ENCODE data around the gene COL4A2.
A peak's percentile ranks its signal among the peaks of the same experiment; 100 is the strongest.

The COL4A2 gene

DNA sequence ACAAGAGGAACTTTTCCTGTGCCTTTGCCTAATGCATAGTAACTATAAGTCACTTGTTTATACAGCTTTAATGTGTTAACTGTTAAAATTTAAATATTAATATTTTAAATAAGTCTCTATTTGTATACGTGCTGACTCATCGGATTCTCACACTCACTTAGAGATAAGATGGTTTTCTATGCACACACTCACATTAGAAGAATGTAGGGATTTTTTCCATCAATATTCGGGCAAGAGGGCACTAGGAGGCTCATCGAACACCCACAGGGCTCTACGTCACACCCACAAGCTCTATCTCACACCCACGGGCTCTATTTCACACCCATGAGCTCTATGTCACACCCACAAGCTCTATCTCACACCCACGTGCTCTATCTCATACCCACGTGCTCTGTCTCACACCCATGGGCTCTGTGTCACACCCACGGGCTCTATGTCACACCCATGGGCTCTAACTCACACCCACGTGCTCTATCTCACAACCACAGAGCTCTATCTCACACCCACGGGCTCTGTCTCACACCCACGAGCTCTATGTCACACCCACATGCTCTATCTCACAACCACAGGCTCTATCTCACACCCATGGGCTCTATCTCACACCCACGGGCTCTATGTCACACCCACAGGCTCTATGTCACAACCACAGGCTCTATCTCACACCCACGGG is 73.4 kb downstream of the COL4A2 start:
- Histone ChIP-seq H3K9me3 (replicated peaks; ENCODE audit: low read length) (no peaks in the 10 kb centered on the region), H3K4me2 (ENCODE audit: low read length) (no peak overlapping the region), H3K36me3 (ENCODE audit: insufficient read depth, low read length) (peaks cover 8% of the 10 kb centered on the region), H3K4me3 (ENCODE audit: low read length) (no peak overlapping the region), H3K27me3 (ENCODE audit: control insufficient read depth, insufficient read depth, low read length) (no peaks in the 10 kb centered on the region), H3K4me1 (ENCODE audit: control insufficient read depth, insufficient read depth, low read length) (peaks cover 55% of the 10 kb centered on the region), H3K9ac (ENCODE audit: low read depth, low read length) (peak overlapping the region; percentile 70)

DNA sequence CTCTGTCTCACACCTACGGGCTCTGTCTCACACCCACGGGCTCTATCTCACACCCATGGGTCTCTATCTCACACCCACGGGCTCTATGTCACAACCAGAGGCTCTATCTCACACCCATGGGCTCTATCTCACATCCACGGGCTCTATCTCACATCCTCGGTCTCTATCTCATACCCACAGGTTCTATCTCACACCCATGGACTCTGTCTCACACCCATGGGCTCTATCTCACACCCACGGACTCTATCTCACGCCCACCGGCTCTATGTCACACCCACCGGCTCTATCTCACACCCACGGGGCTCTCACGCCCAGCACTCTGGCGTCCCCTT is 73.9 kb downstream of the COL4A2 start:
- Histone ChIP-seq H3K36me3 (ENCODE audit: insufficient read depth, low read length) (peaks cover 8% of the 10 kb centered on the region), H3K9ac (ENCODE audit: low read depth, low read length) (peak overlapping the region; percentile 70), H3K4me3 (ENCODE audit: low read length) (no peak overlapping the region), H3K9me3 (replicated peaks; ENCODE audit: low read length) (no peaks in the 10 kb centered on the region), H3K27me3 (ENCODE audit: control insufficient read depth, insufficient read depth, low read length) (no peaks in the 10 kb centered on the region), H3K4me1 (ENCODE audit: control insufficient read depth, insufficient read depth, low read length) (peaks cover 55% of the 10 kb centered on the region), H3K4me2 (ENCODE audit: low read length) (no peak overlapping the region)

DNA sequence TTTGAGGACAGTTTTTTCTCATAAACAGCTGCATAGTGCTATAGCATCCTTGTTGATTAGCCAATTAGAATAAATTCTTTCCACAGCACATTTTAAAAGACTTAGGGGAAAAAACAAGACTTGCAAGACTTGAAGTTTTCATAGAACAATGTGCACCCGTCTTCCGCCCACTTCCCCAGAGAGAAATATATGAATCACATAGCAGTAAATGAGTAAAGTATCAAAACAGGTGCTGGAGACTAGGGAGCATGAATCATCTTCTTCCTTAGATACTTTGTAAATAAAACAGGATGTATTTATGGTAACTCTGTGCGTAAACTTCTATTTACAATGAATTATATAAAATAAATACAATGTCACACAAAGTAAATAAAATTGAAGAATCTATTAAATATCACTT is 75.1 kb downstream of the COL4A2 start:
- Histone ChIP-seq H3K36me3 (ENCODE audit: insufficient read depth, low read length) (peaks cover 8% of the 10 kb centered on the region), H3K27me3 (ENCODE audit: control insufficient read depth, insufficient read depth, low read length) (no peaks in the 10 kb centered on the region), H3K4me2 (ENCODE audit: low read length) (peak overlapping the region; percentile 62), H3K9me3 (replicated peaks; ENCODE audit: low read length) (no peaks in the 10 kb centered on the region), H3K9ac (ENCODE audit: low read depth, low read length) (peak overlapping the region; percentile 70), H3K4me3 (ENCODE audit: low read length) (peak overlapping the region; percentile 25), H3K4me1 (ENCODE audit: control insufficient read depth, insufficient read depth, low read length) (peaks cover 51% of the 10 kb centered on the region)

DNA sequence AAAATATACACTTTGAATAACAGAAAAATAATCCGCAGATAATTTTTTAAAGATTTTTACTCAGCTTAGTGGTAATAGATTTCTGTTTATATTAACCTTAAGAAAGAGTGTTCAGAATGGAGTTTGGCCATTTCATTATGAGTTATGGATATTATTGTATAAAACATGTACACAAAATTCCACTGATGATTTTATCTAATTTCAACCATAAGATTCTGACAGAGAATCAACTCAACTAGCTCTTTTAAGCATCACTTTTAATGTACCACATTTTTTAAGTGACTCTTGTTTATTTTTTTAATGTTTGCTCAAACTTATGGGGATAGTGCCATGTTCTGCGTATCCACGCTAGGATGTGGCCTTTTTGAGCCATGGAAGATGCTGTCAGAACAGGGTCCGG is 75.7 kb downstream of the COL4A2 start:
- H3K4me3 ChIP-seq (ENCODE audit: low read length), result no peak overlapping the region
- H3K27me3 ChIP-seq (ENCODE audit: control insufficient read depth, insufficient read depth, low read length), result no peaks in the 10 kb centered on the region
- peaks cover 8% of the 10 kb centered on the region for H3K36me3 ChIP-seq (ENCODE audit: insufficient read depth, low read length)
- H3K9me3 ChIP-seq (replicated peaks; ENCODE audit: low read length), result no peaks in the 10 kb centered on the region
- H3K4me1 ChIP-seq (ENCODE audit: control insufficient read depth, insufficient read depth, low read length), result peaks cover 51% of the 10 kb centered on the region
- no peak overlapping the region for H3K4me2 ChIP-seq (ENCODE audit: low read length)
- peak overlapping the region; percentile 51 for H3K9ac ChIP-seq (ENCODE audit: low read depth, low read length)

DNA sequence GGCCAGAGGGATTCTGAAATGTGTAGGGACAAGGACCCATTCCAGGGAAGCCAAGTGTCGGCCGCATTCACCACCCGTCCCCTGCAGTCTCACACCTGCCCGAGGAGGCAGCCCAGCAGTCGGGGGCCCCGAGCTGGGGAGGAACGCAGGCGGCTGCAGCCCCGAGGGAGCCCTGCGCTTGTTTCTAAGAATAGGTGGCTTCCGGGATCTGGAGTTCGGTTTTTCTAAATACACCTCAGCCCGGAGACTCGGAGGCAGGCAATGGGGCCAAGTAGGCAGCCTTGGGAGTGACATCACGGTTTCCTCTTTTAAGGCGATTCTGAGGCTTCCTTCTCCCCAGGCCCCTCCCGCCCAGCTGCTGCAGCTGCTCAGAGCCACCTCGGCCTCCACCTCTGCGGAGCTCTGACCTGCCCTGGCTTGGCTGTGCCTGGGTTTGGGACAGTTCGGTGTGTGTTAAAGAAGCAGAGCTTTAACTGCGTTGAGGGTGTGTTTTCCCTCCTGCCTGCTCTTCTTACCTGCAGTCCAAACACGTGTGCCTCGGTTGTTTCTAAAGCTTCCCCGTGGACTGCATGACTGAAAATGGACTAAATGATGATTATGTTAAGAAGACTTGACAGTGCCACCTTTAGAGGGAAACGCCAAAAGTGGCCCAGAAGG is 80.5 kb downstream of the COL4A2 start:
- peaks cover 50% of the 10 kb centered on the region for H3K4me1 ChIP-seq (ENCODE audit: control insufficient read depth, insufficient read depth, low read length)
- H3K4me2 ChIP-seq (ENCODE audit: low read length), result peak overlapping the region; percentile 78
- peak overlapping the region; percentile 46 for H3K4me3 ChIP-seq (ENCODE audit: low read length)
- peaks cover 3% of the 10 kb centered on the region for H3K9me3 ChIP-seq (replicated peaks; ENCODE audit: low read length)
- no peaks in the 10 kb centered on the region for H3K27me3 ChIP-seq (ENCODE audit: control insufficient read depth, insufficient read depth, low read length)
- H3K9ac ChIP-seq (ENCODE audit: low read depth, low read length), result peak overlapping the region; percentile 85
- H3K36me3 ChIP-seq (ENCODE audit: insufficient read depth, low read length), result peaks cover 14% of the 10 kb centered on the region

DNA sequence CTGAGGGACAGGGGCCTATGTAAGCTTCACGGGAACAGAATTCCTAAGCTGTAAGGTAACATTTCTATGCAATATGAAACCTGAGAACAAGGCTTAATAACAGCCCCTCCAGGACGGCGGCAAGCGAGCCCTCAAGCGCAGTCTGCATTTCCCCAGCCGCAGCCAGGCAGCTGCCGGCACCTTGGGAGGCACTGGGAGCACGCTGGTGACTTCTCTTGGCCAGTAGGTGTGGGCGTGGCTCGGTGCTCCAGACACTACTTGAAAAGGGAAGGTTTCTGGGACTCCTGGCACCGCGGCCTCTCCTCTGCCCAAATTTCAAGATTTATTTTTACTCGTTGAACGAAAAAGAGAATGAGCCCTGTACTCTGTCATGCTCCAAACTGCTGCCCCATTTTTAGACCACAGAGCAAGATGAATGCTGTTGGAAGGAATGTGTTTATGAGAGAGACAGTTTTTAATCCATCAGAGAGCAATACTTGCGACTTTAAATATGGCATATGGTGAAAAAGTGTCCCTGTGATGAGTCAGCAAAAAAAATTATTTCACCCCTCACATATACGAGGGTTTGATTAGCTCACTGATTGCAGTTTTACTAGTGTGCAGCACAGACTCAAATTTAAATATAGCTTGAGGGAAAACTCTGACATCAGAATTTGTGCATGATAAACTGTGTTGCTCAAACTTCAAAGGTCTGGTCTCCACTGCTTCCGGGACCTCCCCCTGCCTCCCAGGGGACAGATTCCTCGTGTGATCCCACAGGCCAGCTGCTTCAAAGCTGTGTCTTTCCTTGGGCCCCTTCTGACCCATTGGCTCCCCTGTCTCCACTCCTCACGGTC is 81.2 kb downstream of the COL4A2 start:
- Histone ChIP-seq H3K36me3 (ENCODE audit: insufficient read depth, low read length) (peaks cover 14% of the 10 kb centered on the region), H3K9ac (ENCODE audit: low read depth, low read length) (peak overlapping the region; percentile 85), H3K9me3 (replicated peaks; ENCODE audit: low read length) (peaks cover 3% of the 10 kb centered on the region), H3K27me3 (ENCODE audit: control insufficient read depth, insufficient read depth, low read length) (no peaks in the 10 kb centered on the region), H3K4me1 (ENCODE audit: control insufficient read depth, insufficient read depth, low read length) (peaks cover 46% of the 10 kb centered on the region), H3K4me3 (ENCODE audit: low read length) (peak overlapping the region; percentile 46), H3K4me2 (ENCODE audit: low read length) (peak overlapping the region; percentile 78)

DNA sequence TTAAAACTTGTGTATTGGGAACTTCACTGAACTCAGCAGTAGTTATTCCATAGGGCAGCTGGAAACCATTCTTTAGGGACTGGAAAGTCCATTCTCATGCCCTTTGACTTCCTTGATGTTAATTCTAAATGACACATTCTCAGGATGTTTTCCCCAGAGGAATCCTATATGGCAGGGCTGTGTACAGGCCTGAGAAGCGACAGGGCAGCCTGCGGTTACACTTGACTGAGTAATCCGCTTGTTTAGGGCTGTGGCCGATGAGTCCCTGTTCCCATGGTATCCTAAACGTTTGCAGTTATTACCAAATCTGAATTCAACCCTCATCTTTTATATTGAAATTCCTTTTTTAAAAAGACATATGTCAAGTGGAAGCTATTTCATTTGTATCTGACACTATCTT is 83.5 kb downstream of the COL4A2 start:
- H3K4me1 ChIP-seq (ENCODE audit: control insufficient read depth, insufficient read depth, low read length), result peaks cover 66% of the 10 kb centered on the region
- H3K27me3 ChIP-seq (ENCODE audit: control insufficient read depth, insufficient read depth, low read length), result no peaks in the 10 kb centered on the region
- H3K36me3 ChIP-seq (ENCODE audit: insufficient read depth, low read length), result peaks cover 11% of the 10 kb centered on the region
- peak overlapping the region; percentile 47 for H3K9ac ChIP-seq (ENCODE audit: low read depth, low read length)
- no peak overlapping the region for H3K4me3 ChIP-seq (ENCODE audit: low read length)
- H3K4me2 ChIP-seq (ENCODE audit: low read length), result no peak overlapping the region
- H3K9me3 ChIP-seq (replicated peaks; ENCODE audit: low read length), result peaks cover 3% of the 10 kb centered on the region

DNA sequence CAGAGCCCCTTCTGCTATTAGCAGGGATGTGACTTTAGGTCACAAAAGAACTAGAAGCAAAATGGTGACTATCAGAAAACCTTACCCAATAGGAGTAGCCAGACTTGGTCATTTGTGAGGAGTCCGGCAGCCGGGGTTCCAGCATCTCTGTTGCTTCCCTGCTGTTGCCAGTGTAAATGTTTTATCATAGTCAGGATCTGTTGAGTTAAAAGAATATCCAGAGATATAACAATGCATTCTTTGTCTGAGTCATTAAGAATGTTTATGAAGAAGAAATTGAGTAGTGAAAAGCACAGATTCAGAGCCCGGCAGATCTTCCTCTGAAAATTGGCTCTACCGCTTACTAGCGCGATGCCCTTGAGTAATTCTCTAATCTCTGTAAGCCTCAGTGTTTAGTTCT is 84.2 kb downstream of the COL4A2 start:
- Histone ChIP-seq H3K36me3 (ENCODE audit: insufficient read depth, low read length) (peaks cover 11% of the 10 kb centered on the region), H3K9ac (ENCODE audit: low read depth, low read length) (peak overlapping the region; percentile 47), H3K4me1 (ENCODE audit: control insufficient read depth, insufficient read depth, low read length) (peaks cover 73% of the 10 kb centered on the region), H3K9me3 (replicated peaks; ENCODE audit: low read length) (peaks cover 3% of the 10 kb centered on the region), H3K27me3 (ENCODE audit: control insufficient read depth, insufficient read depth, low read length) (no peaks in the 10 kb centered on the region), H3K4me2 (ENCODE audit: low read length) (no peak overlapping the region), H3K4me3 (ENCODE audit: low read length) (no peak overlapping the region)

DNA sequence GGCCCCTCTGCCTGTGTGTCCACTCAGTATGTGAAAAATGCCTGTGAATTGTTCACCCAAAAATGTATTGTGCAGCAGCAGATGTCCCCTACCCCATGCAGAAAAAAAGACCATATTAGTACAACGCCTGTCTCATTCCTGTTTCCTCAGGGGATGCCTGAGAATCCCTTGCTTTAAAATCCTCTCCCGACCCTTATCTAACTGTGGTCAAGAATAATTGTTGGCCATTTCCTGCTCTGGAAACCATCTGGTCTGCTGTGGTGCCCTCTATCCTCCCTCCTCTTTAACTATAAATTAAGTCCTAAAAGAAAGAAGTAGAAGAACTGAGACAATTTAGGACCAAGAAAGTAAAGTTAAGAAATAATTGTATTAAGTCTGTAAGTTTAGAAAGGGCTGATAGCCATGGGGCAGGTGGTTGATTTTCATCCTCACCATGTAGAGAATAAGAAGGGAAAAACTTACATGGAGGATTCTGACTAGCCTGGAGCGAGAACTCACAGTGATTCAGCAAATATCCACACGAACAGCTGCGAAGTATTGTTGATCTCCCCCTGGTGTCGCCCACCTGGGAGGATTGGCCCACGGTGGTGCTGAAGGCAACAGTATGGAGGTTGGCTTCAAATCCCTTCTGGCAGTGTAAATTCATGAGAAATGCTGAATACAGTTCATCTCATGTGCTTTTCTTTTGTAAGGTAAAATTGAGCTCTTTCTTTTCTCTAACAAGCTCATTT is 85.6 kb downstream of the COL4A2 start:
- no peak overlapping the region for H3K9ac ChIP-seq (ENCODE audit: low read depth, low read length)

DNA sequence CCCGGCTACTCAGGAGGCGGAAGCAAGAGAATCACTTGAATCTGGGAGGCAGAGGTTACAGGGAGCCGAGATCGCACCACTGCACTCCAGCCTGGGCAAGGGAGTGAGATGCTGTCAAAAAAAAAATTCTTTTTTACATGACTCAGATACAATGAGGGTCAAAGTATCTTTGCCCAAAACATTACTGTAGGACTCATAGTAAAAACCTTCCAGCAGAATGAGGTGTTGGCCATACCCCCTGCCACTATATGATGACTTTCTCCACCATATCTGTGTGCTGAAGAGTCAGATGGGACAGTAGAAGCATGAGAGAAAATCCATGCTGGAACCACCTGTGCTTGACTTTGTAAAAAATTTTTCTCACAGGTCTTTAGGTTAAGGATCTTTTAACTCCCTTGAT is 86.7 kb downstream of the COL4A2 start:
- Histone ChIP-seq H3K4me3 (ENCODE audit: low read length) (no peak overlapping the region), H3K4me1 (ENCODE audit: control insufficient read depth, insufficient read depth, low read length) (peaks cover 78% of the 10 kb centered on the region), H3K27me3 (ENCODE audit: control insufficient read depth, insufficient read depth, low read length) (no peaks in the 10 kb centered on the region), H3K36me3 (ENCODE audit: insufficient read depth, low read length) (peaks cover 11% of the 10 kb centered on the region), H3K9me3 (replicated peaks; ENCODE audit: low read length) (peaks cover 3% of the 10 kb centered on the region), H3K9ac (ENCODE audit: low read depth, low read length) (no peak overlapping the region), H3K4me2 (ENCODE audit: low read length) (no peak overlapping the region)

More for the DNA sequence above, 85.6 kb downstream of the COL4A2 start:
- Histone ChIP-seq H3K4me1 (ENCODE audit: control insufficient read depth, insufficient read depth, low read length) (peaks cover 78% of the 10 kb centered on the region), H3K4me2 (ENCODE audit: low read length) (no peak overlapping the region), H3K36me3 (ENCODE audit: insufficient read depth, low read length) (peaks cover 11% of the 10 kb centered on the region), H3K27me3 (ENCODE audit: control insufficient read depth, insufficient read depth, low read length) (no peaks in the 10 kb centered on the region), H3K4me3 (ENCODE audit: low read length) (no peak overlapping the region), H3K9me3 (replicated peaks; ENCODE audit: low read length) (peaks cover 3% of the 10 kb centered on the region)

DNA sequence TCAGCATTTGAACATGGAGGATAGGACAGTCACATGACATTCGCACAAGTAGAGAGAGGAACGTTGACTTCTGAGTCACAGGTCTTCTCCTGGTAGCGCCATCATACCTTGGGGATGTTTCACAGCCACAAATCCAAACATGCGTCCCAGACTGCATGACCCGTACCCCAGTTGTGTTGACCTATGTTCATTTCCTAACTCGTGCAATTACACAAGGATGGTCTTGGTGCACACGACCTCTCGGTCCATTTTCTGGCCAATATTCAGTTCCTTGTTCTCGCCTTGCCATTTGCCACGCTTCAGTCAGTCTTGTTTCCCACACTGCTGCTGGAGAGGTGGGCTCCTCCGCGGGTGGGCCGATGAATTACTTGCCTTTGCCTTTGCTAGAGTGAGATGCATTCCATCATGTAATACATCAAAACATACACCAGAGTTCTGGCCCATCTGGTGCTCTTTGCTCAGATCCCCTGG is 87.3 kb downstream of the COL4A2 start:
- no peaks in the 10 kb centered on the region for H3K27me3 ChIP-seq (ENCODE audit: control insufficient read depth, insufficient read depth, low read length)
- H3K36me3 ChIP-seq (ENCODE audit: insufficient read depth, low read length), result peaks cover 6% of the 10 kb centered on the region
- no peak overlapping the region for H3K4me3 ChIP-seq (ENCODE audit: low read length)
- peaks cover 3% of the 10 kb centered on the region for H3K9me3 ChIP-seq (replicated peaks; ENCODE audit: low read length)
- H3K4me2 ChIP-seq (ENCODE audit: low read length), result no peak overlapping the region
- H3K9ac ChIP-seq (ENCODE audit: low read depth, low read length), result peak overlapping the region; percentile 84
- H3K4me1 ChIP-seq (ENCODE audit: control insufficient read depth, insufficient read depth, low read length), result peaks cover 78% of the 10 kb centered on the region

Data from skeletal muscle satellite cell (primary cell).